GM18508 (cell line): Measurements from ENCODE around the gene VWA1.
"Not testable (repeated sequence)": the region's sequence is repeated elsewhere in the genome, so short reads cannot be mapped to it uniquely, and the experiment has no call there.

Experiments used
- ATAC-seq: cut with Tn5 transposase; IDR thresholded peaks from one replicate; pipeline ENCODE4 v1.9.1; 2021; ENCODE audit warnings: moderate number of reproducible peaks; ENCODE audit not compliant: insufficient read depth, unreplicated experiment

The VWA1 gene

GRCh38 chr1:1434824-1435105 is 725 bp upstream of the VWA1 start:
- ATAC-seq = no peak

- ATAC-seq = no peak
Observed at GRCh38 chr1:1435911-1436629, 580 bp downstream of the VWA1 start.

GRCh38 chr1:1436630-1437032 is 1.1 kb downstream of the VWA1 start:
- ATAC-seq = no peak

- ATAC-seq = no peak
Observed at GRCh38 chr1:1437033-1437903, 1.8 kb downstream of the VWA1 start.

- no peak for ATAC-seq
Observed at GRCh38 chr1:1437904-1438376, 2.5 kb downstream of the VWA1 start.

GRCh38 chr1:1438531-1439381 is 3.3 kb downstream of the VWA1 start:
- ATAC-seq = no peak

- ATAC-seq = no peak
Observed at GRCh38 chr1:1439546-1440261, 4.2 kb downstream of the VWA1 start.

- no peak for ATAC-seq
Observed at GRCh38 chr1:1440262-1441001, 4.9 kb downstream of the VWA1 start.

- no peak for ATAC-seq
Observed at GRCh38 chr1:1441002-1441888, 5.8 kb downstream of the VWA1 start.

- no peak for ATAC-seq
Observed at GRCh38 chr1:1442069-1442770, 6.7 kb downstream of the VWA1 start.

- not testable (repeated sequence) for ATAC-seq
Observed at GRCh38 chr1:1446631-1447030, 11.1 kb downstream of the VWA1 start.

GRCh38 chr1:1449099-1449739 is 13.7 kb downstream of the VWA1 start, which contains the start of gene ATAD3C:
TSS of gene ATAD3C (plus strand) at chr1:1449689. CDS start at chr1:1450684, 995 bp downstream.
- ATAC-seq = no peak

GRCh38 chr1:1450616-1451015 is 15.1 kb downstream of the VWA1 start:
- ATAC-seq = not testable (repeated sequence)

GRCh38 chr1:1451696-1452364 is 16.3 kb downstream of the VWA1 start:
- no peak for ATAC-seq

- ATAC-seq = not testable (repeated sequence)
Observed at GRCh38 chr1:1452365-1452739, 16.9 kb downstream of the VWA1 start.

- ATAC-seq = no peak
Observed at GRCh38 chr1:1452882-1453281, 17.4 kb downstream of the VWA1 start.
